GM23338 (cell line): Measurements from ENCODE around the gene PNPLA2. TPM values are rescaled to one million over a fixed set of nuclear protein-coding genes. Genes with fewer than 3 reads are reported as not detected.

Experiments used
- ATAC-seq: fragments of 200-7000 bp; cut with Tn5 transposase; 3 replicates; pipeline ENCODE4 v1.9.1; 2020
- DNase-seq: peaks from one replicate; pipeline ENCODE4 v3.0.0-alpha.2; 2015; ENCODE audit warnings: low spot score
- H2AFZ ChIP-seq: fragments of 200-600 bp; sonication (generic); 2 replicates; pipeline ENCODE4 v1.8.0; 2016; ENCODE audit warnings: antibody characterized with exemption, mild to moderate bottlenecking, moderate library complexity
- H3F3A ChIP-seq: fragments of 200-600 bp; sonication (generic); replicated peaks from 2 replicates; pipeline ENCODE4 v1.8.0; 2017; ENCODE audit warnings: antibody characterized with exemption, mixed run types, low read depth
- H3K27ac ChIP-seq: fragments of 200-600 bp; sonication (generic); 2 replicates; pipeline ENCODE4 v1.6.1; 2016; ENCODE audit warnings: low read depth
- H3K27me3 ChIP-seq: fragments of 200-600 bp; sonication (generic); 2 replicates; pipeline ENCODE4 v1.8.0; 2016; ENCODE audit warnings: mild to moderate bottlenecking, mixed run types, moderate library complexity; ENCODE audit not compliant: insufficient read depth
- H3K36me3 ChIP-seq: fragments of 200-600 bp; sonication (generic); 2 replicates; pipeline ENCODE4 v1.8.0; 2016; ENCODE audit warnings: mild to moderate bottlenecking; ENCODE audit not compliant: insufficient read depth
- H3K4me1 ChIP-seq: fragments of 200-600 bp; sonication (generic); 2 replicates; pipeline ENCODE4 v1.8.0; 2016; ENCODE audit warnings: mild to moderate bottlenecking, moderate library complexity; ENCODE audit not compliant: insufficient read depth
- H3K4me2 ChIP-seq: fragments of 200-600 bp; sonication (generic); 2 replicates; pipeline ENCODE4 v1.7.1; 2017; ENCODE audit warnings: mixed run types
- H3K4me3 ChIP-seq: fragments of 200-600 bp; sonication (generic); 2 replicates; pipeline ENCODE4 v1.6.1; 2016; ENCODE audit warnings: mixed run types
- H3K79me2 ChIP-seq: fragments of 200-600 bp; sonication (generic); replicated peaks from 2 replicates; pipeline ENCODE4 v1.8.0; 2017; ENCODE audit warnings: mild to moderate bottlenecking; ENCODE audit not compliant: insufficient read depth
- H3K9me2 ChIP-seq: fragments of 200-600 bp; sonication (generic); 2 replicates; pipeline ENCODE4 v1.8.0; 2017; ENCODE audit not compliant: insufficient read depth
- H4K20me1 ChIP-seq: fragments of 200-600 bp; sonication (generic); replicated peaks from 2 replicates; pipeline ENCODE4 v1.8.0; 2017; ENCODE audit warnings: mild to moderate bottlenecking; ENCODE audit not compliant: insufficient read depth
- H3K27ac Mint-ChIP-seq: 2 replicates; pipeline ENCODE4 v1.8.0; 2020; ENCODE audit warnings: inconsistent platforms, mild to moderate bottlenecking, moderate library complexity, mixed read lengths
- H3K27me3 Mint-ChIP-seq: 3 replicates; pipeline ENCODE4 v1.8.0; 2022; ENCODE audit warnings: low read depth, mild to moderate bottlenecking, moderate library complexity, mixed read lengths, inconsistent platforms; ENCODE audit not compliant: insufficient read depth, poor library complexity
- H3K36me3 Mint-ChIP-seq: 3 replicates; pipeline ENCODE4 v1.8.0; 2021; ENCODE audit warnings: low read depth, mild to moderate bottlenecking, inconsistent platforms, moderate library complexity, mixed read lengths
- H3K4me1 Mint-ChIP-seq: 3 replicates; pipeline ENCODE4 v1.8.0; 2020; ENCODE audit warnings: mild to moderate bottlenecking, inconsistent platforms, mixed read lengths
- H3K4me3 Mint-ChIP-seq: 3 replicates; pipeline ENCODE4 v1.8.0; 2021; ENCODE audit warnings: moderate library complexity, mild to moderate bottlenecking, inconsistent platforms, mixed read lengths
- H3K9me3 Mint-ChIP-seq: 3 replicates; pipeline ENCODE4 v1.8.0; 2020; ENCODE audit warnings: moderate library complexity, mild to moderate bottlenecking, inconsistent platforms, mixed read lengths
- CREB1 ChIP-seq: fragments of 250-450 bp; sonication (Bioruptor Pico); IDR thresholded peaks from 2 replicates; pipeline ENCODE4 v1.5.0; 2020; ENCODE audit warnings: low read depth, mild to moderate bottlenecking, moderate library complexity
- CTCF ChIP-seq, 2 experiments: fragments of 200-600 bp in 1 of 2; sonication (generic) in 1 of 2; conservative IDR thresholded peaks; 2 replicates each; pipeline versions ENCODE4 v1.5.1 to v1.6.1; 2016 to 2017; ENCODE audit warnings: antibody characterized with exemption in 2 of 2, low read depth in 2 of 2, mild to moderate bottlenecking in 2 of 2, moderate library complexity in 1 of 2
- ETS1 ChIP-seq: IDR thresholded peaks from 2 replicates; pipeline ENCODE4 v1.6.1; 2016; ENCODE audit warnings: antibody characterized with exemption
- EZH2 ChIP-seq: fragments of 200-600 bp; sonication (generic); IDR thresholded peaks from one replicate; pipeline ENCODE4 v1.8.0; 2017; ENCODE audit warnings: antibody characterized with exemption, mild to moderate bottlenecking, low read depth; ENCODE audit not compliant: unreplicated experiment
- EZH2phosphoT487 ChIP-seq: fragments of 200-600 bp; sonication (generic); IDR thresholded peaks from one replicate; pipeline ENCODE4 v1.8.1; 2018; ENCODE audit warnings: antibody characterized with exemption; ENCODE audit not compliant: unreplicated experiment
- JUNB ChIP-seq: IDR thresholded peaks from one replicate; pipeline ENCODE4 v1.6.1; 2016; ENCODE audit warnings: antibody characterized with exemption; ENCODE audit not compliant: unreplicated experiment
- NANOG ChIP-seq: IDR thresholded peaks from 2 replicates; pipeline ENCODE4 v1.6.1; 2016; ENCODE audit warnings: antibody characterized with exemption, borderline replicate concordance
- POLR2AphosphoS5 ChIP-seq: IDR thresholded peaks from 2 replicates; pipeline ENCODE4 v1.6.1; 2016; ENCODE audit warnings: antibody characterized with exemption, low read depth
- REST ChIP-seq: IDR thresholded peaks from one replicate; pipeline ENCODE4 v1.6.1; 2018; ENCODE audit warnings: antibody characterized with exemption; ENCODE audit not compliant: unreplicated experiment
- STAT1 ChIP-seq: IDR thresholded peaks from one replicate; pipeline ENCODE4 v1.6.1; 2016; ENCODE audit warnings: antibody characterized with exemption; ENCODE audit not compliant: unreplicated experiment
- ZNF114 ChIP-seq: fragments of 250-450 bp; sonication (Bioruptor Pico); IDR thresholded peaks from 2 replicates; pipeline ENCODE4 v1.5.0; 2020; ENCODE audit warnings: mild to moderate bottlenecking, moderate library complexity
- ZNF331 ChIP-seq: fragments of 250-450 bp; sonication (Bioruptor Pico); IDR thresholded peaks from 2 replicates; pipeline ENCODE4 v1.5.0; 2020; ENCODE audit warnings: low read depth, mild to moderate bottlenecking, moderate library complexity
- ZNF462 ChIP-seq: fragments of 250-450 bp; sonication (Bioruptor Pico); IDR thresholded peaks from 2 replicates; pipeline ENCODE4 v1.5.0; 2020; ENCODE audit warnings: mild to moderate bottlenecking, moderate library complexity
- polyA plus RNA-seq: library from polyadenylated mRNA; unstranded; fragments of >200 nt; fragmentation: Nextera tagmentation; extraction: Ambion mirVana; gene quantifications from 2 replicates; pipeline ENCODE4 v1.2.1, GENCODE V29; 2016
- total RNA-seq: library from RNA; depleted of rRNA; stranded (reverse); fragments of >200 nt; shearing (Covaris generic); gene quantifications from 2 replicates; pipeline ENCODE4 v1.2.3, GENCODE V29; 2014

The PNPLA2 gene
- total and polyA plus RNA-seq, 2 experiments from 2014 or later = 31.1 to 45.6 TPM

GRCh38 chr11:856397-856796, 37.7 kb downstream of the PNPLA2 start:
- ATAC-seq (peak; percentile 8), DNase-seq (no peak)
- Histone ChIP-seq H3F3A (peaks cover 7% of the 10 kb centered on the region), H3K36me3 (no peaks in the 10 kb centered on the region), H2AFZ (no peak overlapping the region), H3K4me1 (peaks cover 14% of the 10 kb centered on the region), H3K4me3 (no peak overlapping the region), H3K27me3 (no peaks in the 10 kb centered on the region), H3K9me2 (no peaks in the 10 kb centered on the region), H3K27ac (no peak overlapping the region), H4K20me1 (peaks cover 25% of the 10 kb centered on the region), H3K4me2 (no peak overlapping the region; the same call in 1 of the 2 replicates), H3K79me2 (0 out of 2 replicates have a peak, but pooled peaks cover 3% of the 10 kb centered on the region)
- Mint-ChIP-seq H3K27me3 (peaks cover 18% of the 10 kb centered on the region), H3K9me3 (no peaks in the 10 kb centered on the region), H3K36me3 (peaks cover 3% of the 10 kb centered on the region; the same call in 1 of the 3 replicates), H3K4me3 (no peak overlapping the region; the same call in 2 of the 3 replicates), H3K27ac (no peak overlapping the region), H3K4me1 (peaks cover 25% of the 10 kb centered on the region)
- TF ChIP-seq ETS1 (no peak), EZH2 (no peak), ZNF331 (CRISPR knock-in tag) (no peak), CTCF (conservative IDR thresholded peaks at IDR 0.05; ENCODE audit: low read depth in 2 of 2) (no peak), CREB1 (CRISPR knock-in tag) (no peak), NANOG (no peak), ZNF462 (no peak), ZNF114 (CRISPR knock-in tag) (no peak), STAT1 (no peak), REST (no peak), POLR2AphosphoS5 (no peak), JUNB (no peak), EZH2phosphoT487 (no peak)
